HG02610 (cell line): Measurements from ENCODE around the gene PSKH1.

Experiments
- ATAC-seq: cut with Tn5 transposase; IDR thresholded peaks from one replicate; pipeline ENCODE4 v1.9.1; 2021; ENCODE audit warnings: mild to moderate bottlenecking, moderate library complexity; ENCODE audit not compliant: unreplicated experiment

PSKH1 gene

GRCh38 chr16:67977005-67977404 is 84.0 kb downstream of the PSKH1 start:
- no peak for ATAC-seq

DNA sequence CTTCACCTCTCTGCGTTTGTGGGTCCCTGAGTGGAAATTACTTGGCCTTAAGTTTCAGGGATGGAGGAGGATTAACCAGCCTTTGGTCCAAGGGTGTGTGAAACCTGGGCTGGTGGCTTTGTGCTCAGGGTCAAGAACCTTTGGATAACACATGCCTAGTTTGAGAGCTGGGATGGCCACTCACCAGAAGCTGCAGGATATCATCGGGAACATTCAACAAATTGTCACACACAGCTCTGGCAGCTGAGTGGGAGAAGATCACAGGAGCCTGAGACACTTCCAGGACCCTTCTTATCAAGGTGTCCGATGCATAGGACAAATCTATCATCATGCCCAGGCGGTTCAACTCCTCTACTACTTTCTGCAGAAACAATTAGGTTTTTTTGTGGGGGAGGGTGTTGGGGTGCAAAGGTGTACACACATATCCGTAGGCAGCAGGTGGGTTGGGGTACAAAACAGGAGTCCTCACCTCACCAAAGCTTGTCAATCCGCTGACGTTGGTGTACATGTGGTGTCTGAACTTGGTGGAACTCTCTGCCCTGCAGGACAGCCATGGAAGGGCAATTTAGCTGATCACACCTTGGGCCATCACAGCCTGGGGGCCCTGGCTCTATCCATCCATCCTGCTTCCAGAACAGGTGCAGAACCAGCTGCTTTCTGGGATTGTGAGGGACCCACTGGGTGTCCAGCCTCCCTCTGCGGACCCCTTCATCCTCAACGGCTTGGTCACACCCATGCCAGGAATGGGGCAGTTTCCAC is 84.6 kb downstream of the PSKH1 start:
- no peak for ATAC-seq
